WTC11 (cell line): Measurements from ENCODE around the gene SSH2. TPM values are rescaled to one million over a fixed set of nuclear protein-coding genes. Genes with fewer than 3 reads are reported as not detected.

Experiments
- ATAC-seq: fragments of 200-7000 bp; cut with Tn5 transposase; 2 replicates; pipeline ENCODE4 v1.10.0; 2021; ENCODE audit warnings: mild to moderate bottlenecking, moderate library complexity
- CTCF ChIA-PET: fragments of 300-600 bp; sonication (Branson Sonifier 250); formaldehyde crosslinking; loops from one replicate; lab custom pipeline; 2021; ENCODE audit warnings: antibody characterized with exemption; lab: Charles Lee
- POLR2A ChIA-PET: fragments of 350-600 bp; sonication (Branson Sonifier 250); formaldehyde crosslinking; loops from one replicate; lab custom pipeline; 2021; ENCODE audit warnings: antibody characterized with exemption; lab: Charles Lee
- DNase-seq: peaks from one replicate; pipeline ENCODE4 v3.0.0; 2021; ENCODE audit warnings: low spot score
- H3K27ac Mint-ChIP-seq: 2 replicates; pipeline ENCODE4 v1.8.0; 2021; ENCODE audit warnings: mixed read lengths
- H3K27me3 Mint-ChIP-seq: 2 replicates; pipeline ENCODE4 v1.8.0; 2021; ENCODE audit warnings: low read depth, mild to moderate bottlenecking, moderate library complexity, mixed read lengths
- H3K36me3 Mint-ChIP-seq: 2 replicates; pipeline ENCODE4 v1.8.0; 2021; ENCODE audit warnings: mixed read lengths
- H3K4me1 Mint-ChIP-seq: 2 replicates; pipeline ENCODE4 v1.8.0; 2022; ENCODE audit warnings: mixed read lengths
- H3K4me3 Mint-ChIP-seq: 2 replicates; pipeline ENCODE4 v1.8.0; 2021; ENCODE audit warnings: mild to moderate bottlenecking, moderate library complexity, mixed read lengths
- H3K9me3 Mint-ChIP-seq: 2 replicates; pipeline ENCODE4 v1.8.0; 2021; ENCODE audit warnings: mixed read lengths
- ATF1 ChIP-seq: sonication (generic); formaldehyde crosslinking; IDR thresholded peaks from 2 replicates; pipeline ENCODE4 v1.8.1; 2023; ENCODE audit warnings: mild to moderate bottlenecking, moderate library complexity, missing genetic modification reagents
- E2F4 ChIP-seq: sonication (generic); formaldehyde crosslinking; IDR thresholded peaks from 2 replicates; pipeline ENCODE4 v1.8.1; 2022; ENCODE audit warnings: low read depth, mild to moderate bottlenecking, moderate library complexity, missing genetic modification reagents, borderline replicate concordance
- FOXJ3 ChIP-seq: sonication (generic); formaldehyde crosslinking; IDR thresholded peaks from 2 replicates; pipeline ENCODE4 v1.9.0; 2021; ENCODE audit warnings: missing genetic modification reagents, mild to moderate bottlenecking, borderline replicate concordance
- GABPB1 ChIP-seq: sonication (generic); formaldehyde crosslinking; IDR thresholded peaks from 2 replicates; pipeline ENCODE4 v1.8.1; 2023; ENCODE audit warnings: mild to moderate bottlenecking, missing genetic modification reagents
- JAZF1 ChIP-seq: fragments of 250-450 bp; sonication (Bioruptor Pico); IDR thresholded peaks from 2 replicates; pipeline ENCODE4 v1.9.0; 2021; ENCODE audit warnings: moderate library complexity, mild to moderate bottlenecking, inconsistent platforms
- MLX ChIP-seq: sonication (generic); formaldehyde crosslinking; IDR thresholded peaks from 2 replicates; pipeline ENCODE4 v1.8.1; 2023; ENCODE audit warnings: mild to moderate bottlenecking, missing genetic modification reagents, moderate library complexity
- MYBL2 ChIP-seq: sonication (generic); formaldehyde crosslinking; IDR thresholded peaks from 2 replicates; pipeline ENCODE4 v1.8.1; 2023; ENCODE audit warnings: mild to moderate bottlenecking, moderate library complexity, missing genetic modification reagents
- NR2C2 ChIP-seq: sonication (generic); formaldehyde crosslinking; IDR thresholded peaks from 2 replicates; pipeline ENCODE4 v1.8.0; 2022; ENCODE audit warnings: mild to moderate bottlenecking, missing genetic modification reagents
- OVOL2 ChIP-seq: fragments of 250-450 bp; sonication (Bioruptor Pico); IDR thresholded peaks from 2 replicates; pipeline ENCODE4 v1.9.0; 2021; ENCODE audit warnings: mild to moderate bottlenecking, borderline replicate concordance
- SOX15 ChIP-seq: fragments of 250-450 bp; sonication (Bioruptor Pico); IDR thresholded peaks from 2 replicates; pipeline ENCODE4 v1.9.0; 2021; ENCODE audit warnings: mild to moderate bottlenecking
- STAT6 ChIP-seq: sonication (generic); formaldehyde crosslinking; conservative IDR thresholded peaks from 2 replicates; pipeline ENCODE4 v1.8.1; 2023; ENCODE audit warnings: mild to moderate bottlenecking, low read depth, missing genetic modification reagents, moderate library complexity
- TCF7 ChIP-seq: sonication (generic); formaldehyde crosslinking; IDR thresholded peaks from 2 replicates; pipeline ENCODE4 v1.8.0; 2022; ENCODE audit warnings: mild to moderate bottlenecking, low read depth, missing genetic modification reagents, moderate library complexity
- TEAD1 ChIP-seq: sonication (generic); formaldehyde crosslinking; IDR thresholded peaks from 2 replicates; pipeline ENCODE4 v1.8.0; 2022; ENCODE audit warnings: mild to moderate bottlenecking, missing genetic modification reagents
- ZBTB21 ChIP-seq: sonication (generic); formaldehyde crosslinking; IDR thresholded peaks from 2 replicates; pipeline ENCODE4 v1.8.1; 2023; ENCODE audit warnings: mild to moderate bottlenecking, missing genetic modification reagents, borderline replicate concordance
- ZNF121 ChIP-seq: sonication (generic); formaldehyde crosslinking; IDR thresholded peaks from 2 replicates; pipeline ENCODE4 v1.8.0; 2023; ENCODE audit warnings: missing genetic modification reagents
- ZNF263 ChIP-seq: sonication (generic); formaldehyde crosslinking; IDR thresholded peaks from 2 replicates; pipeline ENCODE4 v1.8.1; 2022; ENCODE audit warnings: low read depth, mild to moderate bottlenecking, moderate library complexity, missing genetic modification reagents
- ZNF512 ChIP-seq: sonication (generic); formaldehyde crosslinking; IDR thresholded peaks from 2 replicates; pipeline ENCODE4 v1.8.1; 2022; ENCODE audit warnings: missing genetic modification reagents, borderline replicate concordance
- total RNA-seq: library from RNA; stranded (reverse); gene quantifications from 3 replicates; pipeline ENCODE4 v1.2.3, GENCODE V29; 2021
- TF ChIP-seq, protein P1 (sequence below): sonication (generic); formaldehyde crosslinking; IDR thresholded peaks from 2 replicates; pipeline ENCODE4 v1.8.0; 2023; ENCODE audit warnings: missing genetic modification reagents, mild to moderate bottlenecking, borderline replicate concordance
- TF ChIP-seq, protein P2 (sequence below): sonication (generic); formaldehyde crosslinking; IDR thresholded peaks from 2 replicates; pipeline ENCODE4 v1.8.0; 2022; ENCODE audit warnings: mild to moderate bottlenecking, missing genetic modification reagents

Gene SSH2
- total RNA-seq, 1 experiment from 2014 or later = 14.3 TPM

DNA sequence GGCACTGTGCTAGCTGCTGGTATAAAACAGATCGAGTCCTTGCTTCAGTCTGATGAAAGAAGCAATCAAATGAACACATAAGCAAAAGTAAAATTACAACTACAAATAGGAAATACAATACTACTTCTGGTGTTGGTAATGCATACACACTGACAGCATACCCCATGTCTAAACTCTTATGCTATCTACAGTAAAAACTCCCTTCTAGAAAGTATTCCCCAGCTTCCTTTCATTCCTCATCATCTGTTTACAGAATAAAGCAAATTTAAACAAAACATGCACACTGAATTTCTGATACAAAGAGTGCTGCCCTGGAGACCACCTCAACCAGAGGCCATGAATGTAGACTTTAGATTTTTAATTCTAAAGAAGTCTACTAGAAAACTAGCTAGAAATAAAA, 109.6 kb downstream of the SSH2 start:
- POLR2A ChIA-PET = no interaction called here

More for the DNA sequence above, 109.6 kb downstream of the SSH2 start:
- DNase-seq = no peak
- Mint-ChIP-seq H3K36me3 (no peaks in the 10 kb centered on the region), H3K4me3 (no peak overlapping the region), H3K4me1 (peaks cover 4% of the 10 kb centered on the region; the same call in 1 of the 2 replicates), H3K27me3 (no peaks in the 10 kb centered on the region), H3K27ac (no peak overlapping the region), H3K9me3 (no peaks in the 10 kb centered on the region)
- ATAC-seq = no peak
- TF ChIP-seq ZNF512 (CRISPR knock-in tag) (no peak), ZNF263 (no peak), ZNF121 (CRISPR knock-in tag) (no peak), MYBL2 (CRISPR knock-in tag) (no peak), STAT6 (CRISPR knock-in tag) (no peak), TEAD1 (no peak), ZBTB21 (no peak), OVOL2 (CRISPR knock-in tag) (no peak), SOX15 (CRISPR knock-in tag) (no peak), NR2C2 (no peak), FOXJ3 (no peak), GABPB1 (CRISPR knock-in tag) (no peak), ATF1 (CRISPR knock-in tag) (no peak), JAZF1 (CRISPR knock-in tag) (no peak), MLX (CRISPR knock-in tag) (no peak), E2F4 (CRISPR knock-in tag) (no peak), TCF7 (CRISPR knock-in tag) (no peak)
- TF ChIP-seq, protein P1, sequence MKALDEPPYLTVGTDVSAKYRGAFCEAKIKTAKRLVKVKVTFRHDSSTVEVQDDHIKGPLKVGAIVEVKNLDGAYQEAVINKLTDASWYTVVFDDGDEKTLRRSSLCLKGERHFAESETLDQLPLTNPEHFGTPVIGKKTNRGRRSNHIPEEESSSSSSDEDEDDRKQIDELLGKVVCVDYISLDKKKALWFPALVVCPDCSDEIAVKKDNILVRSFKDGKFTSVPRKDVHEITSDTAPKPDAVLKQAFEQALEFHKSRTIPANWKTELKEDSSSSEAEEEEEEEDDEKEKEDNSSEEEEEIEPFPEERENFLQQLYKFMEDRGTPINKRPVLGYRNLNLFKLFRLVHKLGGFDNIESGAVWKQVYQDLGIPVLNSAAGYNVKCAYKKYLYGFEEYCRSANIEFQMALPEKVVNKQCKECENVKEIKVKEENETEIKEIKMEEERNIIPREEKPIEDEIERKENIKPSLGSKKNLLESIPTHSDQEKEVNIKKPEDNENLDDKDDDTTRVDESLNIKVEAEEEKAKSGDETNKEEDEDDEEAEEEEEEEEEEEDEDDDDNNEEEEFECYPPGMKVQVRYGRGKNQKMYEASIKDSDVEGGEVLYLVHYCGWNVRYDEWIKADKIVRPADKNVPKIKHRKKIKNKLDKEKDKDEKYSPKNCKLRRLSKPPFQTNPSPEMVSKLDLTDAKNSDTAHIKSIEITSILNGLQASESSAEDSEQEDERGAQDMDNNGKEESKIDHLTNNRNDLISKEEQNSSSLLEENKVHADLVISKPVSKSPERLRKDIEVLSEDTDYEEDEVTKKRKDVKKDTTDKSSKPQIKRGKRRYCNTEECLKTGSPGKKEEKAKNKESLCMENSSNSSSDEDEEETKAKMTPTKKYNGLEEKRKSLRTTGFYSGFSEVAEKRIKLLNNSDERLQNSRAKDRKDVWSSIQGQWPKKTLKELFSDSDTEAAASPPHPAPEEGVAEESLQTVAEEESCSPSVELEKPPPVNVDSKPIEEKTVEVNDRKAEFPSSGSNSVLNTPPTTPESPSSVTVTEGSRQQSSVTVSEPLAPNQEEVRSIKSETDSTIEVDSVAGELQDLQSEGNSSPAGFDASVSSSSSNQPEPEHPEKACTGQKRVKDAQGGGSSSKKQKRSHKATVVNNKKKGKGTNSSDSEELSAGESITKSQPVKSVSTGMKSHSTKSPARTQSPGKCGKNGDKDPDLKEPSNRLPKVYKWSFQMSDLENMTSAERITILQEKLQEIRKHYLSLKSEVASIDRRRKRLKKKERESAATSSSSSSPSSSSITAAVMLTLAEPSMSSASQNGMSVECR (CRISPR knock-in tag) = no peak
- TF ChIP-seq, protein P2, sequence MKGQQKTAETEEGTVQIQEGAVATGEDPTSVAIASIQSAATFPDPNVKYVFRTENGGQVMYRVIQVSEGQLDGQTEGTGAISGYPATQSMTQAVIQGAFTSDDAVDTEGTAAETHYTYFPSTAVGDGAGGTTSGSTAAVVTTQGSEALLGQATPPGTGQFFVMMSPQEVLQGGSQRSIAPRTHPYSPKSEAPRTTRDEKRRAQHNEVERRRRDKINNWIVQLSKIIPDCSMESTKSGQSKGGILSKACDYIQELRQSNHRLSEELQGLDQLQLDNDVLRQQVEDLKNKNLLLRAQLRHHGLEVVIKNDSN = no peak
- CTCF ChIA-PET = interaction anchor here (0.9 to 2.7 kb wide), 4 partner anchors 13 to 275 kb away, joined by 3 to 11 read pairs (median 3); partner anchors contain the start of gene SSH2
